Muscle of leg (tissue), 11 donors: ENCODE results near the gene SLC10A3. TPM values are rescaled to one million over a fixed set of nuclear protein-coding genes. Genes with fewer than 3 reads are reported as not detected.

Experiments
- DNase-seq: peaks from one replicate; pipeline ENCODE4 v3.0.0; 2013
- H3K27ac ChIP-seq: one replicate; pipeline ENCODE4 v1.5.1; 2013; ENCODE audit warnings: mild to moderate bottlenecking, low read length, control low read depth
- H3K27me3 ChIP-seq: one replicate; pipeline ENCODE4 v1.6.1; 2013; ENCODE audit warnings: low read length; ENCODE audit not compliant: control insufficient read depth, insufficient read depth
- H3K36me3 ChIP-seq: one replicate; pipeline ENCODE4 v1.6.1; 2013; ENCODE audit warnings: low read length; ENCODE audit not compliant: control insufficient read depth, insufficient read depth
- H3K4me1 ChIP-seq: one replicate; pipeline ENCODE4 v1.6.1; 2013; ENCODE audit warnings: low read length; ENCODE audit not compliant: control insufficient read depth, insufficient read depth
- H3K4me3 ChIP-seq: one replicate; pipeline ENCODE4 v1.5.1; 2013; ENCODE audit warnings: low read length, control low read depth
- H3K9me3 ChIP-seq: replicated peaks from 2 replicates; pipeline ENCODE4 v1.6.1; 2013; ENCODE audit warnings: low read depth, low read length; ENCODE audit not compliant: control insufficient read depth
- WGBS: methylation state at CpG from one replicate; pipeline ENCODE4 v1.1.5; 2013; ENCODE audit warnings: missing lambda C conversion rate; ENCODE audit not compliant: insufficient coverage; 5-methylcytosine and 5-hydroxymethylcytosine counted together
- polyA plus RNA-seq, 8 donors: library from polyadenylated mRNA; unstranded; fragments of 120-200 nt; gene quantifications; one replicate each; pipeline versions ENCODE4 v1.2.1 to v1.2.3, GENCODE V29; 2013; ENCODE audit warnings: inconsistent platforms in 1 of 8, low replicate concordance in 1 of 8; ENCODE audit not compliant: insufficient read length in 8 of 8, insufficient read depth in 1 of 8
- total RNA-seq: library from RNA; stranded (reverse); fragments of 120-200 nt; gene quantifications from one replicate; pipeline ENCODE4 v1.2.4, GENCODE V29; 2013

The SLC10A3 gene
- total and polyA plus RNA-seq, 9 donors = 7.8 to 17.9 (median 13.0) TPM

GRCh38 chrX:154466036-154466435 is 24.4 kb downstream of the SLC10A3 start:
- Histone ChIP-seq H3K4me3 (no peak overlapping the region), H3K27ac (no peak overlapping the region), H3K4me1 (no peaks in the 10 kb centered on the region), H3K9me3 (peaks cover 3% of the 10 kb centered on the region), H3K36me3 (peaks cover 65% of the 10 kb centered on the region), H3K27me3 (no peaks in the 10 kb centered on the region)
- WGBS = 91% methylated on average over 22 of the region's 32 CpGs
- no peak for DNase-seq

DNA sequence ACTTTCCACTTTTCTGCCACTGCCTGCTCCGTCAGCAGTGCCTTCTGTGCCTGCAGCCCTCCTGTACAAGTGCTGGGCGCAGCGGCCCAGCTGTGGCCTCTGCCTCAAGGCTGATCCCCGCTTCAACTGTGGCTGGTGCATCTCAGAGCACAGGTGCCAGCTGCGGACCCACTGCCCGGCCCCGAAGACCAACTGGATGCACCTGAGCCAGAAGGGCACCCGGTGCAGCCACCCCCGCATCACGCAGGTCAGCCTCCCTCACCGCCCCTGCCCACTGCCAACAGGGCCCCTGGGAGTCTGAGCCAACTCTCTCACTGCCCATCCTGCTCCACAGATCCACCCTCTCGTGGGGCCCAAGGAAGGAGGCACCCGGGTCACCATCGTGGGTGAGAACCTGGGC is 24.8 kb downstream of the SLC10A3 start:
- peaks cover 3% of the 10 kb centered on the region for H3K9me3 ChIP-seq
- H3K27ac ChIP-seq = no peak overlapping the region
- H3K4me1 ChIP-seq = no peaks in the 10 kb centered on the region
- no peak overlapping the region for H3K4me3 ChIP-seq
- DNase-seq = no peak
- 92% methylated on average over 9 of the region's 14 CpGs for WGBS
- H3K27me3 ChIP-seq = no peaks in the 10 kb centered on the region
- H3K36me3 ChIP-seq = peaks cover 68% of the 10 kb centered on the region

DNA sequence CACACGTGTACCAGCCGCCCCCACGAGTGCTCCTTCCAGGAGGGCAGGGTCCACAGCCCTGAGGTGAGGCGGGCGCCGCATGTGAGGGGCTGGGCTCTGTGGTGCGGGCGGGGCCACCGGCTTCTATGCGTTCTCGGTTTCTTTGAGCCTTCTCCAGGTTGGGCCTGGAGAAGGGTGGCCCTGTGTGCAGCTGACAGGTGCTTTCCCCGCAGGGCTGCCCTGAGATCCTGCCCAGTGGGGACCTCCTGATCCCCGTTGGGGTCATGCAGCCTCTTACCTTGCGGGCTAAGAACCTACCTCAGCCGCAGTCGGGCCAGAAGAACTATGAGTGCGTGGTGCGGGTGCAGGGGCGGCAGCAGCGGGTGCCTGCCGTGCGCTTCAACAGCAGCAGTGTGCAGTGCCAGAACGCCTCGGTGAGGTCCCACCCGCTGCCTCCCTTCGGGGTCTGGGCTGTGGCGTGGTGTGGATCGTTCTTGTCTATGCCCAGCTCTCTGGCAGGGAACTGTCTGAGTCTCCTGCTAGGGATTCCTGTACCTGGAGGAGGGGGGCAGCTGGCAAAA is 25.5 kb downstream of the SLC10A3 start:
- peaks cover 63% of the 10 kb centered on the region for H3K36me3 ChIP-seq
- 93% methylated on average over 24 of the region's 28 CpGs for WGBS

GRCh38 chrX:154463611-154464220 is 26.7 kb downstream of the SLC10A3 start:
- Histone ChIP-seq H3K9me3 (peaks cover 2% of the 10 kb centered on the region), H3K27ac (no peak overlapping the region), H3K36me3 (peaks cover 55% of the 10 kb centered on the region), H3K4me1 (peaks cover 9% of the 10 kb centered on the region), H3K4me3 (no peak overlapping the region), H3K27me3 (no peaks in the 10 kb centered on the region)
- WGBS = 88% methylated on average over 28 of the region's 36 CpGs
- no peak for DNase-seq

More for the DNA sequence above, 25.5 kb downstream of the SLC10A3 start:
- Histone ChIP-seq H3K27me3 (no peaks in the 10 kb centered on the region), H3K27ac (no peak overlapping the region), H3K4me1 (peaks cover 2% of the 10 kb centered on the region), H3K4me3 (no peak overlapping the region), H3K9me3 (peaks cover 3% of the 10 kb centered on the region)
- no peak for DNase-seq

DNA sequence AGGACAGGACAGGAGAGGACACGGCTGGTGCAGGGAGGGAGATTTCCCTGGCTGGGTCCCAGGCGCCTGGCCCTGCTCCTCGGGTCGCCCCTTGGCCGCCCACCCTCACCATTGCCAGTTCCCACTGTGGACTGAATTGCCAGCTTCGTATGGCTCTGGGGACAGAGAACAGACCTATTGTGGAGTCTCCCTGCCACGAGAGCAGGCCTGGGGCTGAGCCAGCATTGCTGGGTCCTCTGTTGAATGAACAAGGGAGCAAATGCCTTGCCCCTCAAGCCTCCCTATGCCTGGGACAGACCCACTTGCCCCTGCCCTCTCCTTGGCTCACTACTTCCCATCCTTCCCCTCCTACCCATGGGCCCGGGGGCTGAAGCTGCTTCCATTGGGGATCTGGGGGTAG is 28.0 kb downstream of the SLC10A3 start:
- no peak for DNase-seq
- WGBS = 85% methylated on average over 7 of the region's 8 CpGs
- no peak overlapping the region for H3K27ac ChIP-seq
- no peaks in the 10 kb centered on the region for H3K27me3 ChIP-seq
- H3K4me3 ChIP-seq = no peak overlapping the region
- H3K36me3 ChIP-seq = peaks cover 45% of the 10 kb centered on the region
- peaks cover 2% of the 10 kb centered on the region for H3K9me3 ChIP-seq
- H3K4me1 ChIP-seq = peaks cover 9% of the 10 kb centered on the region

GRCh38 chrX:154460326-154460725 is 30.1 kb downstream of the SLC10A3 start:
- H3K9me3 ChIP-seq = peaks cover 2% of the 10 kb centered on the region
- peaks cover 37% of the 10 kb centered on the region for H3K36me3 ChIP-seq
- no peaks in the 10 kb centered on the region for H3K27me3 ChIP-seq
- H3K27ac ChIP-seq = no peak overlapping the region
- no peak overlapping the region for H3K4me3 ChIP-seq
- WGBS = 84% methylated on average over 26 of the region's 26 CpGs
- no peak for DNase-seq
- peaks cover 9% of the 10 kb centered on the region for H3K4me1 ChIP-seq

DNA sequence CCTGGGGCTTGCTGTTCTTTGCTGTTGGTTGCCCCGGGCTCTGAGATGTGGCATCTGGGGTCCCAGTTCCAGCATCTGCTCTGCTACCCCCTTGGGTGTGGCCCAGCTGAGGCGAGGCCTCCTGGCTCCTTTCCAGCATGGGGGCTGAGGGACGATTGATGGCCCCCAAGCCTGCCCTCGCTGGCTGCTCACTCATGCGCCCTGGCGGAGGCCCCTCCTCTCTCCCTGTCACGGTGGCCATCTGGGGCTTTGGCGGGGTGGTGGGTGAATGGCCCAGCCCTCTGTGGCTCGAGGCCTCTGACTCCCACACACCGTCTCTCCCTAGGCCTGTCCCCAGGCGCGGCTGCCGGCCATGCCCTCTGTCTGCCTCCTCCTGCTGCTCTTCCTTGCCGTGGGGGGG is 30.6 kb downstream of the SLC10A3 start:
- H3K27ac ChIP-seq = no peak overlapping the region
- H3K4me3 ChIP-seq = peak overlapping the region; percentile 65

GRCh38 chrX:154458954-154459778 is 31.3 kb downstream of the SLC10A3 start:
- Histone ChIP-seq H3K4me1 (peaks cover 9% of the 10 kb centered on the region), H3K27me3 (no peaks in the 10 kb centered on the region), H3K4me3 (peak overlapping the region; percentile 65), H3K27ac (no peak overlapping the region), H3K9me3 (peaks cover 2% of the 10 kb centered on the region), H3K36me3 (peaks cover 26% of the 10 kb centered on the region)
- WGBS = 46% methylated on average over 10 of the region's 15 CpGs
- peak; percentile 28 for DNase-seq

More for the DNA sequence above, 30.6 kb downstream of the SLC10A3 start:
- H3K9me3 ChIP-seq = peaks cover 2% of the 10 kb centered on the region
- no peak for DNase-seq
- peaks cover 32% of the 10 kb centered on the region for H3K36me3 ChIP-seq
- WGBS = 41% methylated on average over 12 of the region's 14 CpGs
- no peaks in the 10 kb centered on the region for H3K27me3 ChIP-seq
- peaks cover 9% of the 10 kb centered on the region for H3K4me1 ChIP-seq

GRCh38 chrX:154458116-154458953 is 32.1 kb downstream of the SLC10A3 start, which contains the start of gene PLXNA3:
Gene PLXNA3 (plus strand): TSS chrX:154458281. CDS start chrX:154460184, 1,903 bp downstream.
- Histone ChIP-seq H3K36me3 (peaks cover 26% of the 10 kb centered on the region), H3K4me1 (peaks cover 9% of the 10 kb centered on the region), H3K9me3 (peaks cover 2% of the 10 kb centered on the region), H3K27ac (no peak within 1 kb of the TSS), H3K27me3 (no peaks in the 10 kb centered on the region), H3K4me3 (peak within 1 kb of the TSS; percentile 65)
- 30% methylated on average over 67 of the region's 88 CpGs for WGBS
- DNase-seq = peak; percentile 69
